ENCODE measurements around the gene CD207.

The CD207 gene

DNA sequence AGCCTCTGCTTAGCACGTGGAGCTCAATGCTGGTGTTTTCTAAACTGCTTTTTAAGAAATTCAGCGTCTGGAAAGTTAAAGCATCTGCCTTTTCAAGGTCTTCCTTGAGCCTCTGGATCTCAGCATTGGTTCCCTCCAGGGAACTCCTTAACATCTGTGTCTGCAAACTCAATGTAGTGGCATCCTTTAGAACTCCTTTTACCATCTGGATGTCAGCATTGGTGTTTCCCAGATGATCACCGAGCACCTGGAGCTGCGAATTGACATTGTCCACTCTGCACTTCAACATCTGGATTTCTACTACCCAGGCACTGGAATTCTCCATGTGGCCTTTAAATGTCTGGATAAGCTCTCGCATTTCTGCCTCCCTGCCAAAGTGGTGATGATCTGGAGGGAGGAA is 18.9 kb downstream of the CD207 start:
- no peak for TF ChIP-seq GATA2 (IDR thresholded peaks at IDR 0.05; ENCODE audit: low read depth, low read length)
- TF ChIP-seq GATA3 (IDR thresholded peaks at IDR 0.05; ENCODE audit: low read depth, low read length) = no peak

DNA sequence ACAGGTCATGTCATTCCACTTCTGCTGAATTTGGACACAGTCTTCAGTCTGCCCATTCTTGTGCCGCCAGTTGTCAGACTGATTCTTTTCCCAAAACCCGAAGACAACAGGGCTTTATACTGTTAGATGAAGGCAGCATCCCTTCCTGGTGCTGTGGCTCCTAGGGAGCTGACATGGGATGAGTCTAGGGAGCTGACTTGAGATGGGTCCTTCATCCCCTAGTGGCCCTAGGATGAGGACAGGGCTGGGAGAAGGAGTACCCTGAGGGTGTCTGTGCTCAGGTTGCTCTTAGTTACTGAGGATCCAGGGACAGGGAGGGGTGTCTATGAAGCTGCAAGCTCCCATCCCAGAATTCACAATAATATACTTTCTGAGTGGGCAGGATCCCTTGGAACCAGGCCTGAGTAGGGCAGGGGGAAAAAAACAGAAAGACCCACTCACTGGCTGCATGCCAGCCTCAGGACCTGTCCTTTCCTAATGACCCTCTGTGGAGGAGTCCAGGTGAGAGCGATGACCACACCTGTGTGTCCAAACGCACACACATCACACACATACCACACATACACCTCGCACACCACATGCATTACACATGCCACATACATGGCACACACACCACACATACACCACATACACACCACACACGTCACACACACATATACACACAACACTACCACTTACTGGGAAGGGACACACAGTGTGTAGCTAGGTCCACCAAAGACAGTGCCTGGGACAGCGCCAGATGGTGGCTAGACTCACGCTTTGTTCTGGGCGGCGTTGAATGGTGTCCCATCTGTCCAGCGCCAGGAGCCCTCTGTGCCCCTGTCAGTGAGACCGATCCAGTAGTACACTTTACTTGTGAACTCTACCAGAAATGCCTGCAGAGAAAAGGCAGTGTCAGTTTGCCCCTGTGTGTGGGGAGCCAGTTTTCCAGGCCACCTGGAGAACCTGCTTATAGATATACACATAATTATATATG is 26.3 kb downstream of the CD207 start:
- no peak for TF ChIP-seq GATA2 (IDR thresholded peaks at IDR 0.05; ENCODE audit: low read depth, low read length)
- no peak for TF ChIP-seq GATA3 (IDR thresholded peaks at IDR 0.05; ENCODE audit: low read depth, low read length)

DNA sequence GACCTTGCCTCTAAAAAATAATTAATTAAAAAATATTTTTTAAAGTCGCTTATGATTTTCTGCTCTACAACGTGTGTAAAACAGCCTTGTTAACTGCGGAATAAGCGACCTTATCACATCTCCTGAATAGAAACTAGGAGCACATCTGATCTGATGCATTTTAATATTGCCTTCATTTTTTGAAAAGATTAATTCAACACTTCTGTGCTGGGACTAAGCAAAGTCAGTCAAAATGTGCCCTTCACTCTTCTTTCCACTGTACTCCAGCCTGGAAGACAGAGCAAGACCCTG is 27.8 kb downstream of the CD207 start:
- no peak for TF ChIP-seq GATA2 (IDR thresholded peaks at IDR 0.05; ENCODE audit: low read depth, low read length)
- no peak for TF ChIP-seq GATA3 (IDR thresholded peaks at IDR 0.05; ENCODE audit: low read depth, low read length)

DNA sequence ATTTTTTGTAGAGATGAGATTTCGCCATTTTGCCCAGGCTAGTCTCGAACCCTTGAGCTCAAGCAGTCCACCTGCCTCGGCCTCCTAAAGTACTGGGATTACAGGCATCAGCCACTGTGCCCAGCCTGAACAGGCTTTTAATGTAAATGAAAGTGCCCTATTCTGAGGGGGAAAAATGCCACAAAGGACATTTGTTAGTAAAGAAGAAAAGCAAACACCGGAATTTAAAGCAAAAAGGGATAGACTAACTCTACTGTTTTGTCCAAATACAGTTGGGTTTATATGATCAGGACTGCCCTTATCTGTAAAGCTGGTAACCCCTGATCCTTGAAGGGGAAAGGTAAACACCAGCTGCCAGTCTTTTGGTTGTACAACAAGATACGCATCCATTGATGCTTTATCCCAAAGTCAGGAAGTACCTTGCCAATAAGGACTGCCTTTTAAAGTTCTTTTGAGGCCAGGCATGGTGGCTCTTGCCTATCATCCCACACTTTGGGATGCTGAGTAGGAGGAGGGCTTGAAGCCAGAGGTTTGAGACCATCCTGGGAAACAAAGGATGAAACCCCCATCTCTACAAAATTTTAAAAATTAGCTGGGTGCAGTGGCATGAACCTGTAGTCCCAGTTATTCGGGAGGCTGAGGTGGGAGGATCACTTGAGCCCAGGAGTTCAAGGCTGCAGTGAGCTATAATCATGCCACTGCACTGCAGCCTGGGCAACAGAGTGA is 28.4 kb downstream of the CD207 start:
- TF ChIP-seq GATA2 (IDR thresholded peaks at IDR 0.05; ENCODE audit: low read depth, low read length) (no peak), GATA3 (IDR thresholded peaks at IDR 0.05; ENCODE audit: low read depth, low read length) (no peak)

DNA sequence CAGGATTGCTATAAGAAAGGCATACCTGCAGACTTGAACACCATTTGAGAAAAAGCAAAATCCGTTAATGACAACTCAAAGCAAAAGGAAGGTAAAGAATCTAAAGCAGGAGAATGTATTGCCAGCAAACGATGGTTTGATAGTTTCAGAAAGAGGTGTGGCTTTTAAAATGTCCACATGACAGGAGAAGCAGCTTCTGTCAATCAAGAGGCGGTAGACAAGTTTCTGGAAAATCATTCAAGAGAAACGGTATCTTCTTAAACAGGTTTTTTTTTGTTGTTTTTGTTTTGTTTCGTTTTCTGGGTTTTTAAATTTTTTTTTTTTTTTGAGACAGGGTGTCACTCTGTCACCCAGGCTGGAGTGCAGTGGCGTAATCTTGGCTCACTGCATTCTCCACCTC is 29.0 kb downstream of the CD207 start:
- TF ChIP-seq GATA3 (IDR thresholded peaks at IDR 0.05; ENCODE audit: low read depth, low read length) = no peak
- TF ChIP-seq GATA2 (IDR thresholded peaks at IDR 0.05; ENCODE audit: low read depth, low read length) = no peak

DNA sequence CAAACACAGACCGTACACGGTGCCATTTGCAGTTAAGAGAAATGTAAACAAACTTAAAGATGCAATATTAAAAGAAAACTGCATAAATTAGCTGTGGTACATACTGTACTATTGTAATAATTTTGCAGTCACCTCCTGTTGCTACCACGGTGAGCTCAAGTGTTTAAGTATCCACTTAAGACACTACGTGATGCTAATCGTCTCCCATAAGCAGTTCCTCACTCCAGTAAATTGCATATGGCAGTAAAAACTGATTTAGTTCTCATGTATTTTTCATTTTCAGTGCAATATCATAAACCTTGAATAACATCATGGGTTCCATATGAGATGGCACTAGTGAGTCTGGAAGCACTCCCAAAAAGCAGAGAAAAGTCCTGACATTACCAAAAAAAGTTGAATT is 29.6 kb downstream of the CD207 start:
- TF ChIP-seq GATA3 (IDR thresholded peaks at IDR 0.05; ENCODE audit: low read depth, low read length) (no peak), GATA2 (IDR thresholded peaks at IDR 0.05; ENCODE audit: low read depth, low read length) (no peak)

DNA sequence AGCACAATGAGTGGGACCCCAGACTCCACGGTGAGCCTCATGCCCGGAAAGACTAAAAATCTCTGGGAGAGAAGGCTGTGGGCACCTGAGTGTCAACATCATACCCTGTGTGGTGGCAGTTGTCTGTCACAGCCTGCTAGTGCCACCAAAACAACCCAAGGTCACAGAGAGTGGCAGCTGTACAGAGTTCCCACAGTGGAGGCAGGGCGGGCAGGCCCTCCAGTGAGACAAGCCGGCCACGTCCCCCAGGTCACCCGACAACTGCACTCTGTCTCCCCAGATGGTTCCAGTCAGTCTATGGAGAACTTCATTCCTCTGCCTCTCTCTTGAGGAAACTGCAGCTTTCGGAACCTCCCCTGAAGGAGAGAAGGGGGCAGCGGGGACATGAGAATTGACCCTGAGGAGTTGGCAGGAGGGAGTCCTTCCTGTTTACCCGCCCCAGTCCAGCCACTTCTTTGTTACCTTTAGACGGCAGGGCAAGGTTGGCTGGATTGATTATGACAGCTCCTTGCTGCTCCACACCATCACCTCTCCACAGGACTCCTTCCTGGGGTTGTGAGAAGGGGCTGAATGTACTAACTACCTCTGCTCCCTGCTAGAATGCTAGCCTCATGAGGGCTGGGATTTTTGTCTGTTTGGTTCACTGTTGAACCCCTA is 33.9 kb downstream of the CD207 start:
- TF ChIP-seq GATA3 (IDR thresholded peaks at IDR 0.05; ENCODE audit: low read depth, low read length) (no peak), GATA2 (IDR thresholded peaks at IDR 0.05; ENCODE audit: low read depth, low read length) (no peak)

DNA sequence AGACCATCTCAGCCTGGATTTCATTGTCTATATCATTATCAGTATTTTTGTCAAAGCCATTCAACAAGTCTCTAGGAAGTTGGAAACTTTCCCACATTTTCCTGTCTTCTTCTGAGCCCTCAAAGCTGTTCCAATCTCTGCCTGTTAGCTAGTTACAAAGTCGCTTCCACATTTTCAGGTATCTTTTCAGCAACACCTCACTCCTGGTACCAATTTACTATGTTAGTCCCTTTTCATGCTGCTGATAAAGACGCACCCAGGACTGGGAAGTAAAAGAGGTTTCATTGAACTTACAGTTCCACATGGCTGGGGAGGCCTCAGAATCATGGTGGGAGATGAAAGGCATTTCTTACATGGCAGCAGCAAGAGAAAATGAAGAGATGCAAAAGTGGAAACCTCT is 35.9 kb downstream of the CD207 start:
- TF ChIP-seq GATA2 (IDR thresholded peaks at IDR 0.05; ENCODE audit: low read depth, low read length) = no peak
- no peak for TF ChIP-seq GATA3 (IDR thresholded peaks at IDR 0.05; ENCODE audit: low read depth, low read length)

DNA sequence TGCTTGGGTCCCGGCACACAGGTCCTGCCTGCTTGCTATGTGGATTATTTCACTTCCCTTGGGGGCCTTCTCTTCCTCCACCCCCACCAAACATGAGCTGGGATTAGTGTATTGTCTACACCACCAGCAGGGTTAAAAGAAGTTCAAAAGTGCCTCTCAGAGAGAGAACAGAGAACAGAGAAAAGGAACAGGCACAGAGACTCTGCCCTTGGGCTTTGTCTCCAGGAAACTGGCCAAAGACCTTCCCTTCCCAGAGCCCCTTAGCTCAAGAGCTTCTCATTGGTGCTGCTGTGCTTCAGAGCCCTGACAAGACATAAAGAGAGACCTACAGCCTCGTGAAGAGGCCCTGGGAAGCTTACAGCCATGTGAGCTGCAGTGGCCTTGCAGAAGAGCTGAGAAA is 38.1 kb downstream of the CD207 start:
- no peak for TF ChIP-seq GATA3 (IDR thresholded peaks at IDR 0.05; ENCODE audit: low read depth, low read length)
- no peak for TF ChIP-seq GATA2 (IDR thresholded peaks at IDR 0.05; ENCODE audit: low read depth, low read length)

DNA sequence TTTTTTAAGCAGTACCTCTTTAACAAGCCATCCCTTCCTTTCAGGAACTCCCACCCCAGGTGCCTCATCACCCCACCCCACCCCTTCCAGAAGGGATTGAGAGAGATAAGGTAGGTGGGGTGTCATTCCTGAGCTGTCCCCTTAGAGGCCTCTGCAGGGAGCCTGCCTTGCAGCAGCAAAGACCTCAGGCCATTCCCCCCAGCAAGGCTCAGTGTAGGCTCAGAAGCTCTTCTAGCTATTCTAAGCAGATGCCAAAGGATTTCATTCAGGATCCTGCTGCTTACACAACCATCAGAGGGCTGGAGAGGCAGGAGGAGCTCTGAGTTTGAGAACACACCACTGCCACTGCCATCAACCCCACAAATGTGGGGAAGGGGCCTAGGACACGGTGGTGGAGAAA is 39.4 kb downstream of the CD207 start:
- TF ChIP-seq GATA3 (IDR thresholded peaks at IDR 0.05; ENCODE audit: low read depth, low read length) (no peak), GATA2 (IDR thresholded peaks at IDR 0.05; ENCODE audit: low read depth, low read length) (no peak)

DNA sequence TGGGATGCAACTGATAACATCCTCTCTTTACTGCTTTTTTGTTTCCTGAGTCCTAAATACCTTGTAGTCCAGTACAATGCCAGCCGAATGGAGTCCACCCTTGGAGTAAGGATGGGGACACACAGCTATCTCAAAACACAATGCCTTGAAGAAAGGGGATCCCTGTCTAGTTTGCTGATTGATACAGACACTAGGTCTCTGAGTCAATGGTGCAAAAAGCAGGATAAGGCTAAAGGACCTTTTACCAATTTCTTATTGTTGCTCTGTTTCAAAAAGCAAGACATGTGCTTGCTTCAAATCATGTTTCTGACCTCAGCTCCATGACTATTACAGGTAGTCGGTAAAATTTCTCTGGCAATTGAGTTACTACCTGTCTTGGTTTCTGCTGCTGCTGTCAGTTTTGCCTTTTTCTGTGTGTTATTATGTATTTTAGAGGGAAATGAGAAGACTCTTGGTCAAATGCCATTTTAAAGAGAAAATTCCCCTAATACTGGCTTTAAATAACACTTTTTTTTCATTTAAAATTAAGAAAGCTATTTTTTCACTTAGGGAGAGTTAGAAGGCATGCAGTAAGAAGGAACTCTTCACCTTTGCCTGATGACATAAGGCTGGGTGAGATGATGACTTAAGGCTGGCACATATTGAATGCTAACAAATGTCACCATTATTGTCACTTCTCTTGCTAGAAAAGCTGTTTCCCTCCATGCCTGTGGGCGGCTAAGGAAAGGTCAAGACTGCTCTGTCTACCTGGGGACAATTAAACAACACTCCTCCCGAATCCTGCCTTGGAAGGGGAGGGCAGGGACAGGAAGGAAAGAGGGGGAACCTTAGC is 40.2 kb downstream of the CD207 start:
- TF ChIP-seq GATA3 (IDR thresholded peaks at IDR 0.05; ENCODE audit: low read depth, low read length) (no peak), GATA2 (IDR thresholded peaks at IDR 0.05; ENCODE audit: low read depth, low read length) (no peak)

DNA sequence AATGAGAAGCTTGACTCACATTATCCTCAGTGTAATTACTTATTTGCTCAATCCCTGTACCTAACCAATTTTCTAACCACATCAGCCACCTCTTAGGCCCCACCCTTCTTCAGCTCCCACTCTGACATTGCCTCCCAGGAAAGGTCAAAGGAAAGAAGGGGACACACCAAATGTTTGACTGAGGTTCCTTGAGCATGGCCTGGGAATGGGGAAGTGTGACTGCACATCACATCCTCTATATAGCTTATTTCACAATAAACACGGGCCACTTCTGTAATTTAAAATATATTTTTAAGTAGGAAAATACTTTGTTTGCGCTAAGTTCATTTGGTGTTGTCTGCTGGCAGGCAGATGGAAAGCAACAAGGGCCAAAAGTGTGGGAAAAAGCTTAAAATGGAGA is 42.2 kb downstream of the CD207 start:
- TF ChIP-seq GATA2 (IDR thresholded peaks at IDR 0.05; ENCODE audit: low read depth, low read length) (no peak), GATA3 (IDR thresholded peaks at IDR 0.05; ENCODE audit: low read depth, low read length) (no peak)

DNA sequence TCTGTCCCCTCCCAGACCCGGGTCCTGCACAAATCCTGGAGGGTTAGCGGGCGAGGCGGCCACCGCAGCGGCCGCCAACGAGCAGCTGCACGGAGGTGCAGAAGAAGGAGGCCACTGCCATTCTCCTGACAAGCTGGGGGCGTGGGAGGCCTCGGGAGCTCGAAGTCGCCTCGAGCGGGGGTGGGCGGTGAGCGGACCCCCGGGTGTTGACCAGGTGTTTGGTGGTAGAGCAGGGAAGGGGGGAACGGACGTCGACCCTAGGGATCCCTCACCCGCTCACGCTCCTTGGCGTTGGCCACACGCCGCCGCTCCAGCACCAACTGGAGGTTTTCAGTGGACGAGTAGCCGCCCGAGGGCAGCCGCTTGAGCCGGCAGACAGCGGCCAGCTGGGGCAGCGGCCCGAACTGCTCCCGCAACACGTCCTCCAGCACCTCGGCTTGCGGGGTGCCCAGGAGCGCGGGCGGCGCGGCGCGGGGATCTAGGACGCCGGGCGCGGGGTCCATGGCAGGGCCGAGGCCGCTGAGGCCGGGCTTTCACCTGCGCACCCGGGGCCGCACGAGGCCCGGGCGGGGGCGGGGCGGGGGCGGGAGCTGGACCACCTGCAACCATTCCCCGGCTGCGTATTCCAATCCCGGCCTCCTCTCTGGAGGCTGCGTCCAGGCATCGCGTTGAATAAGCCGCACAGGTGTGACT is 45.3 kb downstream of the CD207 start, which contains the start of gene FIGLA:
FIGLA (minus strand) TSS at position 508 of the 693 bp plus-strand sequence; CDS start at position 503, 5 bp downstream.
- TF ChIP-seq GATA3 (IDR thresholded peaks at IDR 0.05; ENCODE audit: low read depth, low read length) = no peak
- TF ChIP-seq GATA2 (IDR thresholded peaks at IDR 0.05; ENCODE audit: low read depth, low read length) = no peak
